ENCODE measurements around the gene ACD. TPM values are rescaled to one million over a fixed set of nuclear protein-coding genes. Genes with fewer than 3 reads are reported as not detected.

ACD gene
- total and polyA plus RNA-seq, 2 of the 8 experiments (the other 6 are each of a cell fraction or from before 2014, with no cell fraction given), result 34.8 to 58.0 TPM

DNA sequence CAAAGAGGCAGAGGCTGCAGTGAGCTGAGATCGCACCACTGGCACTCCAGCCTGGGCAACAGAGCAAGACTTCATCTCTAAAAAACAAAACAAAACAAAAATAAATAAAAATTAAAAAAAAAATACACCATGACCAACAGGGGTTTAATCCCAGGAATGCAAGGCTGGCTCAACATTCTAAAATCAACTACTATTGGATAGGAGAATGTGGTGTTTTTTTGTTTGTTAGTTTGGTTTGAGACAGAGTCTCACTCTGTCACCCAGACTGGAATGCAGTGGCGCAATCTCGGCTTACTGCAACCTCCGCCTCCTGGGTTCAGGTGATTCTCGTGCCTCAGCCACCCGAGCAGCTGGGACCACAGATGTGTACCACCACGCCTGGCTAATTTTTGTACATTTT, 39.2 kb upstream of the ACD start (continued):
- TF ChIP-seq RAD21 (IDR thresholded peaks at IDR 0.05 in 1 of 2, conservative IDR thresholded peaks at IDR 0.05 in 1 of 2; ENCODE audit: low read depth in 2 of 2, low read length in 2 of 2) (no peak), MAFK (IDR thresholded peaks at IDR 0.05; ENCODE audit: low read depth, low read length) (no peak), TAF1 (IDR thresholded peaks at IDR 0.05; ENCODE audit: low read depth, low read length) (no peak), HDAC2 (IDR thresholded peaks at IDR 0.05; ENCODE audit: borderline replicate concordance in 1 of 2, low read depth in 2 of 2, low read length in 2 of 2) (no peak), HDAC6 (IDR thresholded peaks at IDR 0.05; ENCODE audit: low read depth, low read length) (no peak), RFX5 (IDR thresholded peaks at IDR 0.05; ENCODE audit: borderline replicate concordance, low read depth, low read length) (no peak), SP2 (IDR thresholded peaks at IDR 0.05; ENCODE audit: low read length) (no peak), JUND (IDR thresholded peaks at IDR 0.05; ENCODE audit: low read length) (no peak), CTBP2 (IDR thresholded peaks at IDR 0.05; ENCODE audit: borderline replicate concordance, insufficient read depth, insufficient read length, low read length) (no peak), KDM1A (IDR thresholded peaks at IDR 0.05; ENCODE audit: borderline replicate concordance, low read length) (no peak)
